ENCODE measurements around the gene LRFN4. TPM values are rescaled to one million over a fixed set of nuclear protein-coding genes. Genes with fewer than 3 reads are reported as not detected.

LRFN4 gene
- total RNA-seq, 1 experiment from 2014 or later, result 124 TPM

DNA sequence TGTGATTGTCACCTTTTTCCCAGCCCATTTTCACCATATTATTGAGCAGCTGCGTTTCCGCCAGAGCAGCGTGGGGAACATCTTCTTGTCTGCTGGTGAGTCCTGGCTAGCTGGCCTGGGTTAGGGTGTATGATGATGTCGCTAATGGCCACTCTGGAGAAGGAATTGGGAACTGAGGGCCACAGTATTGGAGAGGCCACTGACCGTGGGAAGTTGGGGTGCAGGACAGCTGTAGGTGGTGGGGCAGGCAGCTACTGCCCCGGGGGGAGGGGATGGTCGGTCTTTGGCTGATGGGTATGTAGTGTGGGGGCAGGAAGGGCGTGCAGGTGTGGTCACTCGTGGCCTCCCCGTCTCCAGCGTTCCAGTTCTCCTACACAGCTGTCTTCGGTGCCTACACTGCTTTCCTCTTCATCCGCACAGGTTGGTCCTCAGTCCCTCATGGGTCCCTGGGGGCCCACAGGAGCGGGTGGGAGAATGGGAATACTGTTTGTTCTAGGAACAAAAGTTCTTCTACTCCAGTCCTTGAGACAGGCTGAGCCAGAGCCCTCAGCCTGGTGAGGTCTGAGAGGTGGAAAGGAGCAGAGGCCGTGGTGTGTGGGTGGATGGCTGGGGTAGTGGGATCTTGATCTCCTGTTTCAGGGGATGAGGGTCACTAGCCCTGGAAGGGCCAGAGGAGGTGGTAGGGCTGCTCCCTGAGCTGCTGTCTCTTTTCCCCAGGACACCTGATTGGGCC, 11.6 kb upstream of the LRFN4 start:
- DNase-seq (ENCODE audit: low spot score), result no peak

DNA sequence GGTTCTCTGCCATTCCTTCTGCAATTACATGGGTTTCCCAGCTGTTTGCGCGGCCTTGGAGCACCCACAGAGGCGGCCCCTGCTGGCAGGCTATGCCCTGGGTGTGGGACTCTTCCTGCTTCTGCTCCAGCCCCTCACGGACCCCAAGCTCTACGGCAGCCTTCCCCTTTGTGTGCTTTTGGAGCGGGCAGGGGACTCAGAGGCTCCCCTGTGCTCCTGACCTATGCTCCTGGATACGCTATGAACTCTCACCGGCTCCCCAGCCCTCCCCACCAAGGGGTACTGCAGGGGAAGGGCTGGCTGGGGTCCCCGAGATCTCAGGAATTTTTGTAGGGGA, 11.0 kb upstream of the LRFN4 start:
- DNase-seq (ENCODE audit: low spot score), result no peak

DNA sequence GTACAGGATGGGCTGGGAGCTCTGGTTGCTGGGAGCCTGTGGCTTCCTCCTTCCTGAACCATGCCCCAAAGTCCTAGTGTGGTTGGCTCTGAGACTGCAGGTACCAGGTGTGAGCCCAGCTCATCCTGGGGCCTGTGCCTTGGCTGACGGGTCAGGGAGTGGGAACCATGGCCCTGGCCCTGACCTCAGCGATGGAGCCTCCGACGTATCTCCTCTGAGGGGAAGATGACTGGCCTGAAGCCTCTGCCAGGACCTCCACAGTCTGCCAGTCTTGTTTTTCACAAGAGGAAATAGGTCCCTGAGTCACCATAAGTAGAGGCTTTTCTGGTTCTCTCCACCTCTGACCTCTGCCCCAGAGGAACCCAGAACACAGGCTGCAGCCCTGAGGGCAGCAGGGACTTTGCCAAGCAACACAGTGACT, 10.2 kb upstream of the LRFN4 start:
- peak; percentile 29 for DNase-seq (ENCODE audit: low spot score)

GRCh38 chr11:66847461-66848232, 9.2 kb upstream of the LRFN4 start:
- no peak for DNase-seq (ENCODE audit: low spot score)

- no peak for DNase-seq (ENCODE audit: low spot score)
These were observed 8.0 kb upstream of the LRFN4 start for GRCh38 chr11:66848671-66849500.

DNA sequence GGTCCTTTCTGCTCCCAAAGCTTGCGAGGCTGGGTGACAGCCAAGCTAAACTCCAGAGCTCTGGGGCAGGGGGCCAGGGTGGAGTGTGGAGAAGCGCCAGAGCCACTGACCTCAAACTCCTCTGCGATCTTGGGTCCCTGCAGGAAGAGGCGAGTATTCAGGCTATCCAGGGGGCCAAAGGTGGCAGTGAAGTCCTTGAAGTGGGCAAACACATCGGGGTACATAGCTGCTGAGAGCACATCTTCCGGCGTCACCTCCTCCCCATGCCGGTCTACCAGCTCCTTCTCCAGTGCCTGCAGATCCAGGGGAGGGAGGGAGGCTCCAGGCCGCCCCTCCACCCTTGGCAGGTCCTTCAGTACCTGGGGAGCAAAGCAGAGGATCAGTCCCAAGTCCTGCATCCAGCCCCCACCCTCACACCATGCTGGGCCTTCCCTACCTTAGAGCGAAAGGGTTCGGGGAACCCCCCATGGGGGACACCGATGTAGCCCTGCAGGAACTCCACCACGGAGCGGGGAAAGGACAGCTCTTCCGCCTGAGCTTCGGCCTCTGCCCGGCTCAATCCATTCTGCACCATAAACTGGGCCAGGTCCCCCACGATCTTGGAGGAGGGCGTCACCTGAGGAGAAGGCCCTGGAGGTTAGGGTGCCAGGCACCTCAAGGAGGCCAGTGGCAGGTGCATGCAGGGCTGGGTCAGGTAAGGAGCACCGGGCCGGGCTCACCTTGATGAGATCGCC, 7.2 kb upstream of the LRFN4 start:
- no peak for DNase-seq (ENCODE audit: low spot score)

DNA sequence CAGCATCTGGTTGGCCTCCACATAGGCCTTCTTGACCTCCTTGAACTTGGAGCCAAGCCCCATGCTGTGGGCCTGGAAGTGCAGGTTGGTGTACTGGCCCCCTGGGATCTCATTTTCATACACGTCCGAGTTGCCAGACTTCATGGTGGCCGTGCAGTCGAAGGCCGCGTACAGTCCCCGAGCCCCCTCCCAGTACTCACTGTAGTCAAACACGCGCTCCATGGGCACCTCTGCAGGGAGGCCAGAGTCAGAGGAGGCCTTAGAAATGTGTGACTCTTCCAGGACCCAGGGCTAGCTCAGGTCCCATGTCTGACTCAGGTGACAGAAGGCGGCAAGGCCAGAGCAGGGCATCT, 6.7 kb upstream of the LRFN4 start:
- no peak for DNase-seq (ENCODE audit: low spot score)

DNA sequence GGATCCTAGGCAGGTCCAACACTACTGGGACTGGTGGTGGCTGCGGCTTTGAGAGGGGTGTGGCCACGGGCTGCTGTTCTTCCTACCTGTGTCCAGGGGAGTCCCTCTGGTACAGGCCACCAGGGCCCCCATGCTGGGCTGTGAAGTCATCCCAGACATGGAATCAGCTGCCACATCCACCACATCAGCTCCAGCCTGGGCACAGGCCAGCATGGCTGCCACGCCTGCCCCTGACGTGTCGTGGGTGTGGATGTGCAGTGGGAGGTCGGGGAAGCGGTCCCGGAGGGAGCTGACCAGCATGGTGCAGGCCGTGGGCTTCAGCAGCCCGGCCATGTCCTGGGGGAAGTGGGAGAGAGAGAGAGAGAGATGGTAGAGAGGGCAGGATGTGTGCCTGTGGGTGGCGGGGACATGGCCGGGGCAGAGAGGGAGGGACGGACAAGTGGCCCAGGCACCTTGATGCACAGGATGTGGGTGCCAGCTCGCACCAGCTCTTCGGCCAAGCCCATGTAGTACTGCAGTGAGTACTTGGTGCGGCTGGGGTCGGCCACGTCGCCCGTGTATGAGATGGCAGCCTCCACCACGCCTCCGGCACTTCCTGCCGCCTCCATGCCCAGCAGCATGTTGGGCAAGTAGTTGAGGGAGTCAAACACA, 6.2 kb upstream of the LRFN4 start:
- no peak for DNase-seq (ENCODE audit: low spot score)

- DNase-seq (ENCODE audit: low spot score), result no peak
These were observed 5.6 kb upstream of the LRFN4 start for GRCh38 chr11:66851239-66851596.

DNA sequence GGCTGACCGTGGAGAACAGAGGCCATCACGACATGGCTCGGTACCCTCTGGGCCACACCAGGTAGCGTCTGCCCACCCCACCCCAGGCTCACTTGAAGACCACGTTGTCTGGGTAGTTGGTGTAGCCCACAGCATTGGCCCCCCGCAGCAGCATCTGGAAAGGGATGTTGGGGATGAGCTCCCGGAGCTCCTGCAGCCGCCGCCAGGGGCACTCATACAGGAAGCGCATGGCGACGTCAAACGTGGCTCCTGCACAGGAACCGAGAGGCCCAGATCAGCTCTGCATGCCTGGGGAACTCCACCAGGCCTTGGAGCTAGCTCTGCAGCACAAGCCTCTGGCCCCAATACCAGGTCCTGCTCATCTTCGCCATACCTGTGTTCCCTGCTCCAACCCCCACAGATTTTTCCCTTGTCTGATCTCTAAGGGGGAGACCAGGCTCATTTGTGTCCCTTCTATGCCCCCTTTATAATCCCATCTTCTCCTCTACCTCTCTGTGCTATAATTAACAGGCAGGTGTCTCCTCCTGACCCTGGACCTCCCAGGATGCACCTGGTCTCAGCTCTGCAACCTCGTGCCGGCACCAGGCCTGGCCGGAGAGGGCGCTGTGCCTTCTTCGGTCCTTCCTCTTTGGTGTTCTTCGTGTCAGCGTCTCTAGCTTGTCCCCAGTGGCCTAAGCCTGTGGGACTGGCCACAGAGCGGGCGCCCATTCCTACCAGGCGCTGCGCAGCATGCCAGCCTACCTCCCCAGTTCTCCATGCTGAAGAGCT, 5.0 kb upstream of the LRFN4 start:
- no peak for DNase-seq (ENCODE audit: low spot score)

- no peak for DNase-seq (ENCODE audit: low spot score)
These were observed 4.2 kb upstream of the LRFN4 start for GRCh38 chr11:66852466-66853241.

DNA sequence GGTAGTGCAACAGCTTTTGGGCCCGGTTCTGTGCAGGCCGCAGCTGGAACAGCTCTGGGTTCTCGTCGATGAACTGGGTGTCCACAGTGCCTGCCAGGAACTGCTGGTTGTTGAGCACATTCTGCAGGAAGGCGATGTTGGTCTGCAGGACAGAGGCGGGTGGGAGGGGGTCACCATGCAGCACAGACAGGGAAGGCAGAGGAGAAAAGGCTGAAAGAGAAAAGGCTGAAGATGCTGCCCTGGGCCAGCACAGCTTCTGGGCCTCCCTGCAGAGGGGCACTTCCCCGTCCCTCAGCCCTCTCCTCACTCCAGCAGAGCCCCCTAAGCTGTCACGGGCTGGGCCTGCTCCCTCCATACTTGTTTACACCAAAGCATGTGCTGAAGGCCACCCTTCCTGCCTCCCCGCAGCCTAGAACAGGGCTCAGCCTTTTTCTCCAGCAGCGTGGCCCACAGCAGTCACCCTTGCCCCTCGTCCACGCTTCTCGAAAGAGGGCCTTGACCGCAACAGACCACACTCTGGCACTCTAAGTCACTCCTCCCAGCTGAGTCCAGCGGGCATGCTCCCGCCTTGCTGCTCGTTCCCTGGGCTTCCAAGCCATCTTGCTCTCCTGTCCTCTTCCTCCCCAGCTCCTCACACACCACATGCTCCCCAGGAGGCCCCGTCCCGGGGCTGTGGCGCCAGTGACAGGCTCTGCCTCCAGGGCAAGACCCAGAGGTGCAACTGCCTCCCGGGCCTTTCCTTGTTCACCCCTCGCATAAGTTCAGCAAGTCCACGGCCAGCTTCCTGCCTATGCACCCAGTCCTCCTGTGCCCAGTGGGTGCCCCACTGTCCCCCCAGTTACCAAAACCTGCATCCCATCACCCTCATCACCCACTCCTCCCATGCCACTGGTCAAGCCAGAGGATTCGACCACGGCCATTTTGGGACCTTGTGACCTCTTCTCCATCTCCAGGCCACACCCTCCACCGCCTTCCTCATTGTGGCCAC, 3.3 kb upstream of the LRFN4 start:
- no peak for DNase-seq (ENCODE audit: low spot score)

GRCh38 chr11:66854231-66854661, 2.6 kb upstream of the LRFN4 start:
- no peak for DNase-seq (ENCODE audit: low spot score)

- no peak for DNase-seq (ENCODE audit: low spot score)
These were observed 2.1 kb upstream of the LRFN4 start for GRCh38 chr11:66854729-66855211.

DNA sequence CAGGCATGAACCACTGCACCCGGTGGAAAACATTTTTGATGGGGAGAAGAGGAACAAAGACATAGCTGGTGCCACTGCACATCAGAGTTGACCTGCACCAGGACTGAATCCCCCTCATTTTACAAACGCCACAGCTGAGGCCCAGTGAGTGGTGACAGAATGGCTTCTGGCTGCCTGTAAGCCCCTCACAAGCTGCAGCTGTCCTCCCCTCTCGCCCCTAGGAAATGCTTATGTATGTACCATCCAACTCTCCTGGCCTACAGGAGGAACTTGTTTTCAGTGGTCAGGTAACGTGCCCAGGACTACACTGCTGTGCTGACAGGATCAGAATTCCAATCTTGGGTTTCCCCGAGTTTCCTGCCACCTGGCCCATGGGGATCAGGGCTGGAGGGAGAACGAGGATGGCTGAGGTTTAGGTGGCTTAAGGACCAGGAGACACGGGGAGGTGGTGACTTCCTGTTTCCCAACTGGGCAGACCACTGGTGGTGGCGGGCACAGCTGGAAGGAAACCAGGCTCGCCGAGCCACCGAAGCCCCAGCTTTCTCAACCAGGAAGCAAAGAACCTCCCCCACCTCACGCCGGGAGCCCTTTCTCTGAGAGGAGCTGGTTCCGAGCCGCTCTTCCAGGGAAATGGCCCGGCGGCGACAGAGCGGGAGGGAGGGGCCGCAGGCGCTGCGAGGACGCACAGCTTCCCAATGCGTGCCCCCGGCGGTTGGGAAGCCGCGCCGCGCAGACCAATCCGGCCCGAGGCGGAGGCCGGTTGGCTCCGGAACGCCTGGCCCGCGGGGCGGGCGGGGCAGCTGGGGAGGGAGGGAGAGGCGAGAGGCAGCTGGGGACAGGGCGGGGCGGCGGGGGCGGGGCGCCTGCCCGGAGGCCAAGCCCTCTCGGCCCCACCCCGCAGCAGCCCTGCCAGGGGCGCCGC, 1.0 kb upstream of the LRFN4 start:
- peak; percentile 97 for DNase-seq (ENCODE audit: low spot score)

- peak; percentile 26 for DNase-seq (ENCODE audit: low spot score)
These were observed 516 bp downstream of the LRFN4 start for GRCh38 chr11:66857234-66857926.

- DNase-seq (ENCODE audit: low spot score), result no peak
These were observed 992 bp downstream of the LRFN4 start for GRCh38 chr11:66857927-66858185.

Measured in HT-29 (cell line).